ENCODE measurements around the gene NEUROG2.

DNA sequence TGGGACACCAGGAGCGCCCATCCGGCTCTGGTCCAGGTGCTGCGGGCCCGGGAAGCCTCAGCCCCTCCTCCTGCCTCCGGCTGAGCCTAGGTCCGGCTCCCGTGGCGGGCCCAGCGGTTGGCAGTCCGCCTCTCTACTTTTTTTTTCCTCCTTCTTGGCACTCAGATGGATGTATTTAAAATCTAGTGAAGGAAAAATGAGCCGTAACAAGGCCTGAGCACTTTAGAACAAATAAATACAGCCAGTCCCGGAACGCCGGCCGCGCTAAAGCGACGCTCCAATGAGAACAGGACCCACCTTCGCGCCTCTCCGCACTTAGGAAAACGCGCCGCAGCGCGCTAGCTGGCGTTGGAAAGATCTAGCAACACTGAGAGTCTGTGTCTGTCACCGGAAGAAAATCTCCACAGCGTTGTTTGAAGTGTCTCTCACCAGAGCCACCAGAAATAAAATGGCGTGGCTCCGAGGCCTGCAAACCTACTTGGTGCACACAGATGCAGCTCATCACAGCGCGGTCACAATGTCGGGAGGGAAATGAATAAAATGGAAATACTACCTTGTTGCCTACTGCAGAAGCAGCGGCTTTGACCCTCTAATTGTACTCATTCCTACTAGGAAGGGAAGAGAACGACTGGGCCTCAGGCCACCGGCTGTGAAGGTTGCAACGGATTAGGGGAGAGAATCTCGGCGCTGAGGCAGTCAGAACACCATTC lies 4.7 kb downstream of the NEUROG2 start:
- no peak for TF ChIP-seq POLR2A (IDR thresholded peaks at IDR 0.05)
- TF ChIP-seq, protein P1, sequence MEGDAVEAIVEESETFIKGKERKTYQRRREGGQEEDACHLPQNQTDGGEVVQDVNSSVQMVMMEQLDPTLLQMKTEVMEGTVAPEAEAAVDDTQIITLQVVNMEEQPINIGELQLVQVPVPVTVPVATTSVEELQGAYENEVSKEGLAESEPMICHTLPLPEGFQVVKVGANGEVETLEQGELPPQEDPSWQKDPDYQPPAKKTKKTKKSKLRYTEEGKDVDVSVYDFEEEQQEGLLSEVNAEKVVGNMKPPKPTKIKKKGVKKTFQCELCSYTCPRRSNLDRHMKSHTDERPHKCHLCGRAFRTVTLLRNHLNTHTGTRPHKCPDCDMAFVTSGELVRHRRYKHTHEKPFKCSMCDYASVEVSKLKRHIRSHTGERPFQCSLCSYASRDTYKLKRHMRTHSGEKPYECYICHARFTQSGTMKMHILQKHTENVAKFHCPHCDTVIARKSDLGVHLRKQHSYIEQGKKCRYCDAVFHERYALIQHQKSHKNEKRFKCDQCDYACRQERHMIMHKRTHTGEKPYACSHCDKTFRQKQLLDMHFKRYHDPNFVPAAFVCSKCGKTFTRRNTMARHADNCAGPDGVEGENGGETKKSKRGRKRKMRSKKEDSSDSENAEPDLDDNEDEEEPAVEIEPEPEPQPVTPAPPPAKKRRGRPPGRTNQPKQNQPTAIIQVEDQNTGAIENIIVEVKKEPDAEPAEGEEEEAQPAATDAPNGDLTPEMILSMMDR (IDR thresholded peaks at IDR 0.05 in 8 of 11, conservative IDR thresholded peaks at IDR 0.05 in 3 of 11): no peak
